Epithelial cell of esophagus (primary cell): ENCODE measurements around the gene SNX33.

Experiments
- DNase-seq: peaks from one replicate; pipeline ENCODE4 v3.0.0; 2010; ENCODE audit warnings: low read depth
- H3K4me3 ChIP-seq: 2 replicates; pipeline ENCODE4 v1.5.1; 2011; ENCODE audit warnings: mild to moderate bottlenecking, low read length, control low read depth
- TF ChIP-seq, protein P1 (sequence below): IDR thresholded peaks from 2 replicates; pipeline ENCODE4 v1.5.1; 2011; ENCODE audit warnings: low read depth, mild to moderate bottlenecking, low read length, control low read depth, inconsistent platforms; ENCODE audit not compliant: insufficient read depth; ENCODE audit errors: missing control alignments

SNX33 gene

DNA sequence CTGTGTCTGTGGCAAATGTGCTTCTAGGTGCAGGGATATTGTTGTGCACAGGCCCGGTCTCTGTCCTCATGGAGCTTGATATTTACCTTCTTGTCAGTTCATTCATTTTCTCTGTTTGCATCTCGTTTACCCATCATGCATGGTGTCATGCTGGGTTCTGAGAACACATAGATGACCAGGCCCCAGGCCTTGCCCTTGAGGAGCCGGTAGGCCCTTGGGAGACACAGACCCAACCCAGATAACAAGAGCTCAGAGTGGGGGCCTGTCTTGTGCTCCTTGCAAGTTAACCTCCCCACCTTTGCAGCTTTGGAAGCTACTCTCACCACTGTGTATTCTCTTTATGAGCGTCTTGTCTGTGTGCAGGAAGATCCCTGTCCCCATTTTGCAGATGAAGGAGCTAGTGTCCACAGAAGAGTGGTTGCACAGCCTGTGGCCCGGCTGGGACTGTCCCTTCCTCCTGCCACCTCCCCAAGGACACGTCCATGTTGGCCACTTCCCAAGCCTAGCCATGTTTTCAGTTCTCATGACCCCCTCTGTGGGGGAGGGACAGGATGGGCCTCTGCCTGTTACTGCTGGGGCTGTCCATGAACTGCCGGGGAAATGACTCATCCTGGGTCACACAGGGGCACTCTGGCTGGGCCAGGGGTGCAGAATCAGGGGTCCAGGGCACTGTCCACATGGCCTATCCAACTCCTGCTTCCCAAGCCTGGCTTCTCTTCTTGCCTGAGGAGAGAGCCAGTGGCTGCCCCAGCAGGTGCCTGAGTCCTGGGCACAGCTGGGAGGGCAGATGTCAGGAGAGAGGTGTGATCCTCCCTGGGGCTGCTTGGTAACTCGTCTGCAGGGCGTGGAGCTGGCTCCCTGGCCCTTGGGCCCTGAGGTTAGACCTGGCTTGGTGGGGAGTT, 3.4 kb downstream of the SNX33 start:
- DNase-seq, result no peak
- TF ChIP-seq, protein P1, sequence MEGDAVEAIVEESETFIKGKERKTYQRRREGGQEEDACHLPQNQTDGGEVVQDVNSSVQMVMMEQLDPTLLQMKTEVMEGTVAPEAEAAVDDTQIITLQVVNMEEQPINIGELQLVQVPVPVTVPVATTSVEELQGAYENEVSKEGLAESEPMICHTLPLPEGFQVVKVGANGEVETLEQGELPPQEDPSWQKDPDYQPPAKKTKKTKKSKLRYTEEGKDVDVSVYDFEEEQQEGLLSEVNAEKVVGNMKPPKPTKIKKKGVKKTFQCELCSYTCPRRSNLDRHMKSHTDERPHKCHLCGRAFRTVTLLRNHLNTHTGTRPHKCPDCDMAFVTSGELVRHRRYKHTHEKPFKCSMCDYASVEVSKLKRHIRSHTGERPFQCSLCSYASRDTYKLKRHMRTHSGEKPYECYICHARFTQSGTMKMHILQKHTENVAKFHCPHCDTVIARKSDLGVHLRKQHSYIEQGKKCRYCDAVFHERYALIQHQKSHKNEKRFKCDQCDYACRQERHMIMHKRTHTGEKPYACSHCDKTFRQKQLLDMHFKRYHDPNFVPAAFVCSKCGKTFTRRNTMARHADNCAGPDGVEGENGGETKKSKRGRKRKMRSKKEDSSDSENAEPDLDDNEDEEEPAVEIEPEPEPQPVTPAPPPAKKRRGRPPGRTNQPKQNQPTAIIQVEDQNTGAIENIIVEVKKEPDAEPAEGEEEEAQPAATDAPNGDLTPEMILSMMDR, result no peak
- H3K4me3 ChIP-seq, result peak overlapping the region; percentile 78

DNA sequence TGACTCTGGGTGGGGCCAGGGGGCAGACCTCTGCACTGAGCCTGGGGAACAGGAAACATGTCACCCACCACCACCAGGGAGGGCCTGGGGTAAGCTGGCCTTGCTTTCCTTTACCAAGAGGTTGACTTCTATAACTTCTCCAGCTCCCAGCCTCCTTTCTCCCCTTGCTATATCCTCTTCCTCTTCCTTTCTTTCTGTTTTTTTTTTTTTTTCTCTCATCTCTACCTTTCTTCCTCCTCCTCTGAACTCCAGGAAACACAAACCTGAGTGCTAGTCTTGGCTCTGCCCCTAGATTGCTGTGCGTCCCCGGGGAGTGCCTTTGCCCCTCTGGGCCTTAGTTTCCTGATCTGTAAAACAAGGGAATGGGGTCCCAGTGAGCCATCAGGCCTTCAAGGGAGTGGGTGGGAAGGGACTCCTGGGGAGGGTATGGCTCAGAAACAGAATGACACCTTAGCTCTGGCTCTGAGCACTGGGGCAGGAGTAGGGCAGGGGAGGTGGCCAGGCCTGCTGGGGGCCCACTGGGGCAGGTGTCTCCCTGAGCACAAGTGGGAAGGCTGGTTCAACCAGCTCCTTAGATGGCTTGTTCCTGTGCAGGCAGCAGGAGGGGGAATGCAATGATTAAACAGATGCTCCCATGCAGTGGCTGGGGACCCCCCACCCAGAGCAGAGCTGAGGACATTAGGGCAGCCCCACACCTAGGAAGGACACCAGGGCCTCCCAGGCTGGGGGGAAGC, 4.3 kb downstream of the SNX33 start:
- TF ChIP-seq, protein P1, result no peak
- peak overlapping the region; percentile 78 for H3K4me3 ChIP-seq

DNA sequence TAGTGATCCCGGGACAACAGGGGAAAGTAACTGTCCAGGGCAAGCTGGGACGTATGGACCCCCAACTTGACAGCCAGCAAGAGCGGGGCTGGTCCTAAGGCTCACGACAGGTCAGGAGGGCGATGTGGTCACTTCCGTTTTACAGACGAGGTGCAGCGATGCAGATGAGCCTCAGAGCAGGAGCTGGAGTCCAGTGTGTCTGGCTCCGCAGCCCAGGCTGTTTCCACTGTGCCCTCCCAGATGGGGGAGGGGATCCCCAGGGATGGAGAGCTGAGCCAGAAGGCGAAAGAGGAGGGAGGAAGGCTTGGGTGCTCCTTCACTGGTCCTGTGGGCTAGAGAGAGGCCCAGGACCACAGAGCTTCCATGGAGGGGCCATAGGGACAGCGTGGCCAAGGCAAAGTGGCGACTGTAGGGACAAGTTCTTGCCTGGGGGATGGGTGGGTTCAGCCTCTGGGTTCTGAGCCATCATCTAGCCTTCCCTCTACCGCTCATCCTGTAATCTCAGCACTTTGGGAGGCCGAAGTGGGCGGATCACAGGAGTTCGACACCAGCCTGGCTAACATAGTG, 5.7 kb downstream of the SNX33 start:
- no peak for DNase-seq
- TF ChIP-seq, protein P1, result no peak
- H3K4me3 ChIP-seq, result peak overlapping the region; percentile 11

More for the DNA sequence above, 4.3 kb downstream of the SNX33 start:
- no peak for DNase-seq

DNA sequence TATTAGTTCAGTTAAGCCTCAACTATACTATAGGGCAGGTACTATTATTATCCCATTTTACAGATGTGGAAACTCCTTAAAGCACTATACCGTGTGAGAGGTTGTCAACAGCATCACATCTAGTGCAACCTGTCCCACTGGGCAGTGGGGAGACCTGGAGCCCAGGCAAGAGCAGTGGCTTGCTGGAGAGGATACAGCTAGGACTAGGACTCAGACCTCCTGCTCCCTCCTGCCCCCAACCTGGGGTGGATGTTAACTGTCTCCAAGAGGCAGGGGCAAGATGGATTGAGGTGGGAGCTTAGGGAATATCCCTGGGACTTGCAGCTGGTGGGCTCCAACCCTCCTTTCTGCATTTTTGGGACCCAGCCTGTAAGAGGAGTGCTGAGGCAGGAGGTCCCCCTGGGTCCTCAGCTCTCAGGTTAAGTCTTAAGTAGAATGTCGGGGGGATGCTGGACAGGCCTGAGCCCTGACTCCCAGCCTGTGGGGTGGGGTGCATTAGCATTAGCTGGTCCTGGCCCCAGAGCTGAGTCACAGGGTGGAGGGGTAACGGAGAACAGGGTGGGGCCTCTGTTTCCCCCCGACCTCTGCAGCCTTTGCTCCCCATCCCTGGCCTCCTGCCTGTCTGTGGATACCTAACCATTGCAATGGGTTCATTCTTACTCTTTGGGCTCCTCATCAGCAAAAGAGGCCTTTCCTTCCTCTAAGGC, 6.6 kb downstream of the SNX33 start:
- H3K4me3 ChIP-seq, result no peak overlapping the region
- TF ChIP-seq, protein P1, result no peak
- no peak for DNase-seq

DNA sequence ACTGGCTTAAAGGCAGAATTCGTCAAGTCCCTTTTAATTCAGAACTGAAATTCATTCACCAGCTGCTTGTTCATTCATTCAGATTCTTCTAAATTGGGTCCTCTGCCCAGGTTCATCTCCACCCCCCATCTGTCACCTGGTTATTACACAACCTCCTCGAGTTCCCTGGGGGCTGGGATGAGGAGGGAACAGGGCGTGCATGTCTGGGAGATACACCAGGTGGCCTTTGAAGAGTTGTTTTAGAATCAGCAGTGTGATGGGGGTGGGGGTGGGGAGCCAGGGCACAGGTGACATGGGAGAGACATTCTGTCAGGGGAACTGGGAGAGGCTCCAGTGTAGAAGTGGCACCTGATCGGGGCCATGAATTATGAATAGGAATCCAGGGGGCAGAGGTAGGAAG, 8.2 kb downstream of the SNX33 start:
- DNase-seq, result no peak
- H3K4me3 ChIP-seq, result no peak overlapping the region
- TF ChIP-seq, protein P1, result no peak

DNA sequence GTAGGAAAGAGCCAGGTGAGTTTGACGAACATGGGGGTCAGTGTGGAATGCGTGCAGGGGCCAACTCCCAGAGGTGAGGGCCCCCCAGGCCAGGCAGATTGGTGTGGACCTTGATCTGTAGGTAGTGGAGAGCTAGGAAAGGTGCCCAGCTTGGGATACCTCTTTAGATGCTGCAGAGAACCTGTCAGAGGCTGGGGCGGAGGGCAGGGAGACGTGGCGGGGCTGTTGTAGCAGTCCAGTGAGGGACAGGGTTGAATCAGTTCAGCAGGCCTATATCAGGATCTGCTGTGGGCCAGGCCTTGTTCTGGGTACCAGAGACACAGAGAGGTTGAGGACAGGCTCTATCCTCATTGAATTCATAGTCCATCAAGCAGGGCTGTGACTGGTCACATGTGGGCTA, 8.6 kb downstream of the SNX33 start:
- no peak for DNase-seq
- no peak overlapping the region for H3K4me3 ChIP-seq
- TF ChIP-seq, protein P1, result no peak
